H54 (cell line): Measurements from ENCODE around the gene RNF43.

ENCODE experiments used
- DNase-seq: peaks from one replicate; pipeline ENCODE4 v3.0.0; 2011; ENCODE audit warnings: low spot score, mixed read lengths; ENCODE audit not compliant: insufficient read length
- FAIRE-seq: peaks from 3 replicates; lab custom pipeline; 2011; peaks lifted over from hg19 to GRCh38; lab: Jason Lieb, UNC
- POLR2A ChIP-seq: IDR thresholded peaks from 2 replicates; pipeline ENCODE4 v1.6.1; 2011; ENCODE audit warnings: low read depth, mild to moderate bottlenecking, low read length

The RNF43 gene

GRCh38 chr17:58415371-58416055, 1.8 kb downstream of the RNF43 start:
- FAIRE-seq = peak; percentile 62
- no peak for DNase-seq
- TF ChIP-seq POLR2A = no peak

- FAIRE-seq (no peak), DNase-seq (no peak)
Observed at GRCh38 chr17:58414596-58414997, 2.7 kb downstream of the RNF43 start.

GRCh38 chr17:58413684-58414083, 3.6 kb downstream of the RNF43 start:
- no peak for TF ChIP-seq POLR2A
- DNase-seq (no peak), FAIRE-seq (no peak)

More at GRCh38 chr17:58414596-58414997, 2.7 kb downstream of the RNF43 start:
- no peak for TF ChIP-seq POLR2A

- no peak for DNase-seq
- FAIRE-seq = no peak
- no peak for TF ChIP-seq POLR2A
Observed at GRCh38 chr17:58412961-58413586, 4.3 kb downstream of the RNF43 start.

GRCh38 chr17:58412064-58412703, 5.2 kb downstream of the RNF43 start:
- DNase-seq (no peak), FAIRE-seq (peak; percentile 50)
- no peak for TF ChIP-seq POLR2A

GRCh38 chr17:58411408-58411894, 5.9 kb downstream of the RNF43 start:
- no peak for TF ChIP-seq POLR2A
- DNase-seq (no peak), FAIRE-seq (no peak)

GRCh38 chr17:58410714-58411407, 6.5 kb downstream of the RNF43 start:
- FAIRE-seq = peak; percentile 20
- no peak for DNase-seq
- TF ChIP-seq POLR2A = no peak

GRCh38 chr17:58409432-58409831, 7.9 kb downstream of the RNF43 start:
- FAIRE-seq (no peak), DNase-seq (no peak)
- TF ChIP-seq POLR2A = no peak

GRCh38 chr17:58403311-58403710, 14.0 kb downstream of the RNF43 start:
- DNase-seq (no peak), FAIRE-seq (no peak)
- TF ChIP-seq POLR2A = no peak

GRCh38 chr17:58402679-58403078, 14.7 kb downstream of the RNF43 start:
- no peak for DNase-seq
- peak; percentile 61 for FAIRE-seq
- no peak for TF ChIP-seq POLR2A

- DNase-seq = no peak
- peak; percentile 75 for FAIRE-seq
- no peak for TF ChIP-seq POLR2A
Observed at GRCh38 chr17:58402047-58402446, 15.3 kb downstream of the RNF43 start.

GRCh38 chr17:58401287-58401686, 16.0 kb downstream of the RNF43 start:
- TF ChIP-seq POLR2A = no peak
- no peak for DNase-seq
- FAIRE-seq = no peak

- FAIRE-seq = no peak
- no peak for TF ChIP-seq POLR2A
Observed at GRCh38 chr17:58400826-58401225, 16.5 kb downstream of the RNF43 start.

GRCh38 chr17:58399974-58400373, 17.4 kb downstream of the RNF43 start:
- DNase-seq (no peak), FAIRE-seq (no peak)
- no peak for TF ChIP-seq POLR2A

More at GRCh38 chr17:58400826-58401225, 16.5 kb downstream of the RNF43 start:
- DNase-seq = no peak
